Measurements from ENCODE around the gene ZNF219. TPM values are rescaled to one million over a fixed set of nuclear protein-coding genes. Genes with fewer than 3 reads are reported as not detected.

ZNF219 gene
- 2.2 and 3.0 TPM in 2 replicates for total RNA-seq

GRCh38 chr14:21098076-21098891 lies at the start of gene ZNF219:
TSS of gene ZNF219 (minus strand) at chr14:21098655. CDS start at chr14:21093591, 5,064 bp downstream.

GRCh38 chr14:21100931-21101330 lies 2.5 kb upstream of the ZNF219 start, which contains the start of gene TMEM253:
TSS of gene TMEM253 (plus strand) at chr14:21101066. CDS start at chr14:21101344, 278 bp downstream.

GRCh38 chr14:21070083-21070609 lies 28.3 kb downstream of the ZNF219 start, which contains the start of gene ARHGEF40:
TSS of gene ARHGEF40 (plus strand) at chr14:21070304. CDS start at chr14:21070397, 93 bp downstream.

GRCh38 chr14:21057803-21058675 lies 40.4 kb downstream of the ZNF219 start, which contains the start of gene RNASE8:
TSS of gene RNASE8 (plus strand) at chr14:21057822. CDS start at chr14:21057893, 71 bp downstream.

GRCh38 chr14:21041676-21042433 lies 56.6 kb downstream of the ZNF219 start, which contains the start of gene RNASE7:
TSS of gene RNASE7 (plus strand) at chr14:21042362. CDS start at chr14:21042993, 631 bp downstream.

Other genes with a start within 250 kb of the ZNF219 start
- gene RNASE3, start 207.3 kb downstream of the ZNF219 start, total RNA-seq: not detected in 2 replicates
- gene RNASE2, start 143.2 kb downstream of the ZNF219 start, total RNA-seq: not detected in 2 replicates
- gene METTL17, start 108.7 kb downstream of the ZNF219 start, total RNA-seq: 81.0 and 82.7 TPM in 2 replicates
- not detected in 2 replicates for gene SLC39A2, start 99.4 kb downstream of the ZNF219 start, total RNA-seq
- gene NDRG2, start 73.6 kb downstream of the ZNF219 start, total RNA-seq: 1.3 and 1.5 TPM in 2 replicates
- gene TPPP2, start 68.4 kb downstream of the ZNF219 start, total RNA-seq: not detected in 2 replicates
- not detected in 2 replicates for gene RNASE13, start 63.8 kb downstream of the ZNF219 start, total RNA-seq
- gene RNASE7, start 56.3 kb downstream of the ZNF219 start, total RNA-seq: not detected in 2 replicates
- gene RNASE8, start 40.8 kb downstream of the ZNF219 start, total RNA-seq: not detected in 2 replicates
- 28.2 and 31.1 TPM in 2 replicates for gene ARHGEF40, start 28.4 kb downstream of the ZNF219 start, total RNA-seq
- gene TMEM253, start 2.4 kb upstream of the ZNF219 start, total RNA-seq: not detected in 2 replicates
- gene OR5AU1, start 57.4 kb upstream of the ZNF219 start, total RNA-seq: not detected in 2 replicates
- 933 and 937 TPM in 2 replicates for gene HNRNPC, start 170.8 kb upstream of the ZNF219 start, total RNA-seq
- gene RPGRIP1, start 181.4 kb upstream of the ZNF219 start, total RNA-seq: not detected in 2 replicates

Data from bronchus fibroblast of lung (primary cell).